A549 (cell line): ENCODE measurements around the gene COBL.

Experiments
- CBX8 ChIP-seq: fragments of 200-600 bp; sonication (generic); IDR thresholded peaks from 2 replicates; pipeline ENCODE4 v1.6.1; 2016
- EP300 ChIP-seq, 2 experiments: fragments of >200 bp; sonication (Bioruptor Twin); formaldehyde crosslinking; IDR thresholded peaks; 2 replicates in 1 of 2; 3 replicates in 1 of 2; pipeline ENCODE4 v1.6.1; 2016 to 2017
- ESRRA ChIP-seq: fragments of 150-350 bp; IDR thresholded peaks from 2 replicates; pipeline ENCODE4 v1.6.1; 2014; ENCODE audit warnings: mild to moderate bottlenecking, low read length, borderline replicate concordance
- FOXS1 ChIP-seq: fragments of 250-450 bp; sonication (Bioruptor Pico); IDR thresholded peaks from 2 replicates; pipeline ENCODE4 v1.5.0; 2020; ENCODE audit warnings: mild to moderate bottlenecking, moderate library complexity
- MAFK ChIP-seq: fragments of 450-650 bp; IDR thresholded peaks from 2 replicates; pipeline ENCODE4 v1.6.1; 2014; ENCODE audit not compliant: partially characterized antibody
- POLR2A ChIP-seq: IDR thresholded peaks from 2 replicates; pipeline ENCODE4 v1.6.1; 2012; ENCODE audit warnings: mild to moderate bottlenecking, low read length
- RAD21 ChIP-seq, 2 experiments: fragments of >200 bp in 1 of 2; sonication (Bioruptor Twin) in 1 of 2; formaldehyde crosslinking in 1 of 2; IDR thresholded peaks in 1 of 2; conservative IDR thresholded peaks in 1 of 2; 2 replicates in 1 of 2; 3 replicates in 1 of 2; pipeline ENCODE4 v1.6.1; 2012 to 2018; ENCODE audit warnings: inconsistent platforms in 1 of 2
- SREBF2 ChIP-seq: fragments of 450-650 bp; IDR thresholded peaks from 2 replicates; pipeline ENCODE4 v1.6.1; 2014; ENCODE audit warnings: mild to moderate bottlenecking, moderate library complexity
- TFCP2L1 ChIP-seq: fragments of 250-450 bp; sonication (Bioruptor Pico); IDR thresholded peaks from 2 replicates; pipeline ENCODE4 v1.5.0; 2021; ENCODE audit warnings: mild to moderate bottlenecking
- ZSCAN20 ChIP-seq: fragments of 250-450 bp; sonication (Bioruptor Pico); IDR thresholded peaks from 2 replicates; pipeline ENCODE4 v1.8.0; 2022; ENCODE audit warnings: mild to moderate bottlenecking, moderate library complexity
- TF ChIP-seq, protein P1 (sequence below): fragments of >200 bp; sonication (Bioruptor Twin); formaldehyde crosslinking; IDR thresholded peaks from 3 replicates; pipeline ENCODE4 v1.5.1; 2016
- TF ChIP-seq, protein P2 (sequence below): fragments of 250-450 bp; sonication (Bioruptor Pico); IDR thresholded peaks from 2 replicates; pipeline ENCODE4 v1.5.0; 2021; ENCODE audit warnings: mild to moderate bottlenecking, moderate library complexity, borderline replicate concordance
- TF ChIP-seq, protein P3 (sequence below): IDR thresholded peaks from 2 replicates; pipeline ENCODE4 v1.6.1; 2012

DNA sequence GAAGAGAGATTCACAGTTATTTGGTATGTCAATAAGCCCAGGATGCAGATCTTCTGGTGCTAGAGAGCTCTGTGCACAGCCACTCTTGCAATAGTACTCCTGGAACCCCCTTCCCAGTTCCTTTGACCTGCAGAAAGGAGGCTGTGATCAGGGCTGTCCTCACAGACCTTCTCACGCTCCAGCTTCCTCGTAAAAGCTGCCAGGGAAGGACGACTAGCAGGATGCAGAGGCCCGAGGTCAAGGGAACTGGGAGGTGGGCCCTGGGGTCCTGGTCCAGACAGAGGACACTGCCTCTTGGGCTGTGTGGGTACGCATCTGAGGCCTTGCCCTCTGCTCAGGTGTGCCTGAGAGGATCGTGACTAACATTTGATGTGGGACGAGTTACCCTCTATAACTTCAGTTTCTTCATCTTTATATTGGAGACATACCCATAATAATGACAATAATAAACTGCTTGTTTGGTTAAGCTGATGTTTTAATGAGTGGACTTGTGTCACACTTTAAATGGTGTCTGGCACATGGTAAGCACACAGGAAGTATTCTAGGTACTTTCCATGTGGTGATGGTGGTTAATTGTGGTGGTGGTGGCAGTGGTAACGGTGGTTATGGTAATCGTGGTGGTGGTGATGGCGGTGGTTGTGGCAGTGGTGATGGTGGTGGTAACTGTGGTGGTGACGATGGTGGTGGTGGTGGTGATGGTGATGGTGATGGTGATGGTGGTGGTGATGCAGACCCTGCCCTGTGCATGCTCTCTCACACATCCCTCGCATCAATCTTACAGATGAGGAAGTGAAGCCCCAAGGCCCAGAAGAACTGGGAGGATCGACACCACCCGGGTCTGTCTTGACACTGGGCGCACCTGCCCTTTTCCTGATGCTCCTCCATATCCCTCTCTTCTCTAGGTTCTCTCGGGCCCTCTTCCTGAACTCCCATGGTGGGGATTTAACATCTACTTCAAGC, 298.8 kb downstream of the COBL start:
- TF ChIP-seq, protein P1, sequence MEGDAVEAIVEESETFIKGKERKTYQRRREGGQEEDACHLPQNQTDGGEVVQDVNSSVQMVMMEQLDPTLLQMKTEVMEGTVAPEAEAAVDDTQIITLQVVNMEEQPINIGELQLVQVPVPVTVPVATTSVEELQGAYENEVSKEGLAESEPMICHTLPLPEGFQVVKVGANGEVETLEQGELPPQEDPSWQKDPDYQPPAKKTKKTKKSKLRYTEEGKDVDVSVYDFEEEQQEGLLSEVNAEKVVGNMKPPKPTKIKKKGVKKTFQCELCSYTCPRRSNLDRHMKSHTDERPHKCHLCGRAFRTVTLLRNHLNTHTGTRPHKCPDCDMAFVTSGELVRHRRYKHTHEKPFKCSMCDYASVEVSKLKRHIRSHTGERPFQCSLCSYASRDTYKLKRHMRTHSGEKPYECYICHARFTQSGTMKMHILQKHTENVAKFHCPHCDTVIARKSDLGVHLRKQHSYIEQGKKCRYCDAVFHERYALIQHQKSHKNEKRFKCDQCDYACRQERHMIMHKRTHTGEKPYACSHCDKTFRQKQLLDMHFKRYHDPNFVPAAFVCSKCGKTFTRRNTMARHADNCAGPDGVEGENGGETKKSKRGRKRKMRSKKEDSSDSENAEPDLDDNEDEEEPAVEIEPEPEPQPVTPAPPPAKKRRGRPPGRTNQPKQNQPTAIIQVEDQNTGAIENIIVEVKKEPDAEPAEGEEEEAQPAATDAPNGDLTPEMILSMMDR = no peak
- TF ChIP-seq ESRRA = no peak
- TF ChIP-seq FOXS1 (CRISPR knock-in tag) = no peak
- TF ChIP-seq EP300 (IDR thresholded peaks at IDR 0.05) = no peak
- TF ChIP-seq, protein P2, sequence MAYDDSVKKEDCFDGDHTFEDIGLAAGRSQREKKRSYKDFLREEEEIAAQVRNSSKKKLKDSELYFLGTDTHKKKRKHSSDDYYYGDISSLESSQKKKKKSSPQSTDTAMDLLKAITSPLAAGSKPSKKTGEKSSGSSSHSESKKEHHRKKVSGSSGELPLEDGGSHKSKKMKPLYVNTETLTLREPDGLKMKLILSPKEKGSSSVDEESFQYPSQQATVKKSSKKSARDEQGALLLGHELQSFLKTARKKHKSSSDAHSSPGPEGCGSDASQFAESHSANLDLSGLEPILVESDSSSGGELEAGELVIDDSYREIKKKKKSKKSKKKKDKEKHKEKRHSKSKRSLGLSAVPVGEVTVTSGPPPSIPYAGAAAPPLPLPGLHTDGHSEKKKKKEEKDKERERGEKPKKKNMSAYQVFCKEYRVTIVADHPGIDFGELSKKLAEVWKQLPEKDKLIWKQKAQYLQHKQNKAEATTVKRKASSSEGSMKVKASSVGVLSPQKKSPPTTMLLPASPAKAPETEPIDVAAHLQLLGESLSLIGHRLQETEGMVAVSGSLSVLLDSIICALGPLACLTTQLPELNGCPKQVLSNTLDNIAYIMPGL (CRISPR knock-in tag) = no peak
- TF ChIP-seq POLR2A = no peak; the same call in 1 of the 2 replicates
- no peak for TF ChIP-seq MAFK
- TF ChIP-seq, protein P3, sequence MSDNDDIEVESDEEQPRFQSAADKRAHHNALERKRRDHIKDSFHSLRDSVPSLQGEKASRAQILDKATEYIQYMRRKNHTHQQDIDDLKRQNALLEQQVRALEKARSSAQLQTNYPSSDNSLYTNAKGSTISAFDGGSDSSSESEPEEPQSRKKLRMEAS = no peak
- TF ChIP-seq CBX8 = no peak
- TF ChIP-seq SREBF2 = no peak
- TF ChIP-seq RAD21 (conservative IDR thresholded peaks at IDR 0.05 in 1 of 2, IDR thresholded peaks at IDR 0.05 in 1 of 2) = no peak
- TF ChIP-seq ZSCAN20 = no peak
- no peak for TF ChIP-seq TFCP2L1 (CRISPR knock-in tag)
